Sigmoid colon (tissue), 7 donors: ENCODE measurements around the gene CDHR4. TPM values are rescaled to one million over a fixed set of nuclear protein-coding genes. Genes with fewer than 3 reads are reported as not detected.

Experiments
- DNase-seq: peaks from one replicate; pipeline ENCODE4 v3.0.0-alpha.2; 2019
- H3K27ac ChIP-seq, 4 donors: fragments of 200-600 bp; sonication (generic); one replicate each; pipeline ENCODE4 v1.5.1; 2016 to 2019; ENCODE audit warnings: mild to moderate bottlenecking in 1 of 4
- H3K27me3 ChIP-seq, 3 donors: fragments of 200-600 bp; sonication (generic); one replicate each; pipeline ENCODE4 v1.5.1; 2019; ENCODE audit warnings: mild to moderate bottlenecking in 1 of 3
- H3K36me3 ChIP-seq, 4 donors: fragments of 200-600 bp; sonication (generic); one replicate each; pipeline ENCODE4 v1.5.1; 2016 to 2019
- H3K4me1 ChIP-seq, 4 donors: fragments of 200-600 bp; sonication (generic); one replicate each; pipeline ENCODE4 v1.5.1; 2017 to 2019
- H3K4me3 ChIP-seq, 4 donors: fragments of 200-600 bp; sonication (generic); one replicate each; pipeline ENCODE4 v1.5.1; 2017 to 2019; ENCODE audit warnings: mild to moderate bottlenecking in 2 of 4, moderate library complexity in 1 of 4
- H3K9me3 ChIP-seq, 4 donors: fragments of 200-600 bp in 3 of 4; sonication (generic) in 3 of 4; one replicate each; pipeline versions ENCODE4 v1.5.1 to v1.6.1; 2013 to 2019
- EP300 ChIP-seq, 4 donors: sonication (generic); formaldehyde crosslinking; IDR thresholded peaks; one replicate each; pipeline ENCODE4 v1.6.1; 2017; ENCODE audit warnings: antibody characterized with exemption in 4 of 4
- POLR2A ChIP-seq, 2 donors: fragments of 450-650 bp; IDR thresholded peaks; one replicate each; pipeline ENCODE4 v1.6.1; 2016; ENCODE audit warnings: antibody characterized with exemption in 2 of 2, mild to moderate bottlenecking in 2 of 2, moderate library complexity in 2 of 2
- POLR2AphosphoS5 ChIP-seq, 4 donors: sonication (generic); formaldehyde crosslinking; IDR thresholded peaks; one replicate each; pipeline ENCODE4 v1.6.1; 2017; ENCODE audit warnings: antibody characterized with exemption in 4 of 4
- WGBS, 2 donors: extraction: QIAGEN DNeasy Blood & Tissue Kit; methylation state at CpG; one replicate each; pipeline ENCODE4 v1.1.7; 2013; 5-methylcytosine and 5-hydroxymethylcytosine counted together
- intact Hi-C: fragments of 100-400 bp; cut with DNase I; formaldehyde crosslinking; loops from one replicate; pipeline ENCODE4 v1.15.1; 2023
- polyA plus RNA-seq, 3 donors: library from polyadenylated mRNA; stranded (reverse); fragments of 200-250 nt; gene quantifications; one replicate each; pipeline ENCODE4 v1.2.3, GENCODE V29; 2013
- total RNA-seq, 4 donors: library from RNA; depleted of rRNA; stranded (reverse); fragments of >200 nt; gene quantifications; one replicate each; pipeline ENCODE4 v1.1.0, GENCODE V29; 2016
- TF ChIP-seq, protein P1 (sequence below), 4 experiments: fragments of 450-650 bp in 3 of 4; fragments of 200-600 bp in 1 of 4; IDR thresholded peaks; one replicate each; pipeline ENCODE4 v1.5.1; 2016 to 2019; ENCODE audit warnings: antibody characterized with exemption in 4 of 4, mild to moderate bottlenecking in 3 of 4, moderate library complexity in 2 of 4
- donor health status: healthy with polysubstance abuse.
- donor health status: Bipolar disorder and iron deficiency.
- donor health status: healthy.

The CDHR4 gene
- total and polyA plus RNA-seq, 7 donors, result 0.16 to 1.1 (median 0.63) TPM; not detected in 3

DNA sequence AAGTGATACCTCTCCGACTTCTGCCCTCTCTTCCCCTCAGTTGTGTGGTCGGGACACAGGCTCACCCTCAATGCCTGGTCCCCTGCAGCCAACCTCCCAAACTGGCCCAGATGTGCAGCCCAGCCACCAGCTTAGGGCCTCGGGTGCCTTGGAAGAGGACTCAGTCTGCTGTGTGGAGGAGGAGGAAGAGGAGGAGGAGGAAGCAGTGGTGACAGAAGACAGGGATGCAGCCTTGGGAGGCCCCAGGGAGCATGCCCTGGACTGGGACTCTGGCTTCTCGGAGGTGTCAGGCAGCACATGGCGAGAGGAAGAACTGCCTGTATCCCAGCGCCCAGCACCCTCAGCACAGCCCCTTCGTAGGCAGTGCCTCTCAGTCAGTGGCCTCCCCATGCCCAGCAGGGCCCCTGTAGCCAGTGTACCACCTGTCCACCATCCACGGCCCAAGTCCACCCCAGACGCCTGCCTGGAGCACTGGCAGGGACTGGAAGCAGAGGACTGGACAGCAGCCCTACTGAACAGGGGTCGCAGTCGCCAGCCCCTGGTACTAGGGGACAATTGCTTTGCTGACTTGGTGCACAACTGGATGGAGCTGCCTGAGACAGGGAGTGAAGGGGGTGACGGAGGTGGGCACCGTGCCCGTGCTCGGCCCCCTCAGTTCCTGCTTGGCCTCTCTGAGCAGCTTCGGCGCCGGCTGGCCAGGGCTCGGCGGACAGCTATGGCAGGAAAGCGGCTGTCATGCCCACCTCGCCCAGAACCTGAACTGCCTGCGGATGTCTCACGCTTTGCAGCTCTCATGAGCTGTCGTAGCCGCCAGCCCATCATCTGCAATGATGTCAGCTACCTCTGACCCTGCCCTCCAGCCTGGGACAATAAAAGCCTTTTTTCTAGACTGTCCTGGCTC lies 4.7 kb upstream of the CDHR4 start:
- TF ChIP-seq, protein P1, sequence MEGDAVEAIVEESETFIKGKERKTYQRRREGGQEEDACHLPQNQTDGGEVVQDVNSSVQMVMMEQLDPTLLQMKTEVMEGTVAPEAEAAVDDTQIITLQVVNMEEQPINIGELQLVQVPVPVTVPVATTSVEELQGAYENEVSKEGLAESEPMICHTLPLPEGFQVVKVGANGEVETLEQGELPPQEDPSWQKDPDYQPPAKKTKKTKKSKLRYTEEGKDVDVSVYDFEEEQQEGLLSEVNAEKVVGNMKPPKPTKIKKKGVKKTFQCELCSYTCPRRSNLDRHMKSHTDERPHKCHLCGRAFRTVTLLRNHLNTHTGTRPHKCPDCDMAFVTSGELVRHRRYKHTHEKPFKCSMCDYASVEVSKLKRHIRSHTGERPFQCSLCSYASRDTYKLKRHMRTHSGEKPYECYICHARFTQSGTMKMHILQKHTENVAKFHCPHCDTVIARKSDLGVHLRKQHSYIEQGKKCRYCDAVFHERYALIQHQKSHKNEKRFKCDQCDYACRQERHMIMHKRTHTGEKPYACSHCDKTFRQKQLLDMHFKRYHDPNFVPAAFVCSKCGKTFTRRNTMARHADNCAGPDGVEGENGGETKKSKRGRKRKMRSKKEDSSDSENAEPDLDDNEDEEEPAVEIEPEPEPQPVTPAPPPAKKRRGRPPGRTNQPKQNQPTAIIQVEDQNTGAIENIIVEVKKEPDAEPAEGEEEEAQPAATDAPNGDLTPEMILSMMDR (IDR thresholded peaks at IDR 0.05), result no peak
- TF ChIP-seq POLR2A (IDR thresholded peaks at IDR 0.05), result no peak
- no peak for TF ChIP-seq EP300 (IDR thresholded peaks at IDR 0.05)
- no peak for TF ChIP-seq POLR2AphosphoS5 (IDR thresholded peaks at IDR 0.05)
- Histone ChIP-seq H3K27ac (peak overlapping the region; percentile 88 to 95 (median 92)), H3K9me3 (no peaks in the 10 kb centered on the region), H3K4me3 (peak overlapping the region; percentile 57 to 86 (median 70)), H3K27me3 (no peaks in the 10 kb centered on the region), H3K36me3 (peaks cover under 1 to 8% (median 4%) of the 10 kb centered on the region in 4 donors), H3K4me1 (peaks cover 0 to 55% (median 38%) of the 10 kb centered on the region in 4 donors)
- DNase-seq, result no peak
- intact Hi-C loops, result no loop called here
- WGBS, 2 donors, result 55 to 82% methylated on average over 26 of the region's 26 CpGs

DNA sequence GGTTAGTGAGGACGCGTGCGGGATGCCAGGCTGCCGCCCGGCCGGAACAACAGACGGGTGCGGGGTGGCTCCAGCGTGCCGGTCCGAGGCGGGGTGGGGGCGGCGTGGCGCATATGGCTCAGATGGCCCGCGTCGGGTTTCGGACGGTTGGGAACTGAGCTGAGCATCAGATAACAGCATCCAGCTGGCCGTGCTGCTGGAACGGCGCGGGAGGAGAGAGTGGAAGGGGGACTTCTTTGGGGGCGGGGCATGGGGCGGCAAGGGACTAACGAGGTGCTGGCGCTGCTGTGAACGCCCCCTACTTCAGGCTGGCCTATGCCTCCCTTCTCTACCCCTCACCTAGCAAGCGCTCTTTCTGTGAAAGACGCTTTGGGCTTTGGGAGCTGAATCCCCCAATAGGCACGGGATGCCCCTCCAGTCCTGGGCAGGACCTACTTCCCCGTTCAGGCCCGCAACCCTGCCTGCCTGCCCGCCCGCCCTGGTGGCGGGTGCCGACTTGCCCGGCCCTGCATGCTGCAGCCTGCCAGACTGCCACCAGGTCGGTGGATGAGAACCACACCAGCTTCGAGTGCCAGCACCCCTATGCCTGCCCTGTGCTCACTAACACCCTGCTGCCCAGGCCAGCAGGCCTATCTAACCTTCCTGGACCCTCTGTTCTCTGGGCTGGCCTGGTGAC lies 3.9 kb upstream of the CDHR4 start:
- DNase-seq, result peak; percentile 73
- H3K27me3 ChIP-seq, result no peaks in the 10 kb centered on the region
- peaks cover 0 to 55% (median 38%) of the 10 kb centered on the region in 4 donors for H3K4me1 ChIP-seq
- WGBS, 2 donors, result 2% methylated on average over 41 of the region's 41 CpGs
- peak overlapping the region; percentile 57 to 86 (median 70) for H3K4me3 ChIP-seq
- H3K27ac ChIP-seq, result peak overlapping the region; percentile 88 to 95 (median 92)
- intact Hi-C loops, result no loop called here
- H3K36me3 ChIP-seq, result peaks cover 0 to under 1% (median 0%) of the 10 kb centered on the region in 4 donors
- no peak for TF ChIP-seq POLR2AphosphoS5 (IDR thresholded peaks at IDR 0.05)
- TF ChIP-seq POLR2A (IDR thresholded peaks at IDR 0.05), result no peak
- TF ChIP-seq EP300 (IDR thresholded peaks at IDR 0.05), result no peak
- TF ChIP-seq, protein P1 (IDR thresholded peaks at IDR 0.05), result no peak
- no peaks in the 10 kb centered on the region for H3K9me3 ChIP-seq

DNA sequence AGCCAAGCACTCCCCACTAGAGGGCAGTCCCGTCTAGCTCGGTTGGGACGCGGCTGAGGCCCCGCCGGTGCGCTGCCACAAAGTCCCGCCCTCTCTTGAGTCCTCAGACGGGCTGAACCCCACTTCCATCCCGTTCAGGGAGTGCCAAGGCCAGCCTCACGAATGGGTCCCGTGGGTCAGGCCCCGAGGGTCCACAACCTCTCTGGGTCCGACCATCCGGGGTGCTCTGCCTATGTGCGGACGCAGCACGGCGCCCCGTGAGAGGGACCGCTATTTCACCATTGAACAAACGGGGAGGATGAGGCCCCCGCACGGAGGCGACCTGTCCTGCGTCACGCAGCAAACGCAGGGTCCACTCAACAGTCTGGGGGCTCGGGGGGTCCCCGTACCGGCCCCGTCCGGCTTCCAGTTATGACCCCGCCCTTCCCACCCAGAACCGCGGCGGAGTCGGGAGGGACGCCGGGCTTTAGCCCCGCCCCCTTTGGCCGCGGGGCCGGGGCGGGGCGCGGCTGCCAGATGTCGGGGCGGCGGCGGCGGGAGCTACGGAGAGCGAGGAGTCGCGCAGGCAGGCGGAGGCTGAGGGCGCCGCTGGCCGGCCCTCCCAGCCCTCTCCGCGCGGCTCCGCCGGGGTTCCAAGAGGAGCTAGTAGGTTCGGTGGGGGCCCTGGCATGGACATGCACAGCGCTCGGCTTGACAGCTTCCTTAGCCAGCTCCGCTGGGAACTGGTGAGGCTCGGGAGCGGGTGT lies 3.2 kb upstream of the CDHR4 start, which contains the start of gene INKA1:
Gene INKA1 (plus strand): TSS at position 543 of the 746 bp plus-strand sequence. CDS start 132 bp downstream, at position 675.
- H3K4me3 ChIP-seq, result peak within 1 kb of the TSS; percentile 57 to 86 (median 70)
- WGBS, 2 donors, result 0% methylated on average over 71 of the region's 71 CpGs

DNA sequence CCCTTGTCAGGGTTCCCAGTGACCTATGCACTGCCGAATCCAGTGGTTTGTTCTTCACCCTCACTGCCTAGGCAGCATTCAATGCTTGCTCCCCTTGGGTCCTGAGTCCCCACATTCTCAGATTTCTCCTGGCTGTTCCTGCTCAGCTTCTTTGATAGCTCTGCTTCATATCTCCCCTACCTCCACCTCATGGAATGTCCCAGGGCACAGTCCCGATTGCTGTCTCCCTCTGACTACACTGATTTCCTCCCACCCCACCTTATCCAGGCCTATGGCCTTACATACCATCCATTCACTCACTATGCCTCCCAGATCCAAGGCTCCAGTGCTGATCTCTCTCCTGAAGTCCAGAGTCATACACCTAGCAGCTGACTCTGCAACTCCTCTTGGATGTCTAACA lies 1.5 kb upstream of the CDHR4 start:
- Histone ChIP-seq H3K4me1 (peaks cover 0 to 34% (median 30%) of the 10 kb centered on the region in 4 donors), H3K9me3 (no peaks in the 10 kb centered on the region), H3K4me3 (no peak overlapping the region), H3K27ac (no peak overlapping the region), H3K36me3 (no peaks in the 10 kb centered on the region), H3K27me3 (no peaks in the 10 kb centered on the region)
- DNase-seq, result no peak
- TF ChIP-seq POLR2AphosphoS5 (IDR thresholded peaks at IDR 0.05) (no peak), POLR2A (IDR thresholded peaks at IDR 0.05) (no peak), EP300 (IDR thresholded peaks at IDR 0.05) (no peak)
- intact Hi-C loops, result no loop called here
- 91 to 93% methylated on average over 2 of the region's 2 CpGs for WGBS, 2 donors

More for the DNA sequence above, 3.2 kb upstream of the CDHR4 start, which contains the start of gene INKA1:
- intact Hi-C loops, result loop anchor here (1.0 kb wide), 2 partner anchors 36 to 103 kb away; no protein-coding TSS in a partner anchor
- Histone ChIP-seq H3K27me3 (no peaks in the 10 kb centered on the region), H3K9me3 (no peaks in the 10 kb centered on the region), H3K4me1 (peaks cover 0 to 50% (median 38%) of the 10 kb centered on the region in 4 donors), H3K36me3 (no peaks in the 10 kb centered on the region), H3K27ac (peak within 1 kb of the TSS; percentile 88 to 95 (median 92))
- peak; percentile 95 for DNase-seq
- peak; percentile 41 to 79 (median 66) for TF ChIP-seq POLR2AphosphoS5 (IDR thresholded peaks at IDR 0.05)
- TF ChIP-seq POLR2A (IDR thresholded peaks at IDR 0.05), result no peak
- TF ChIP-seq, protein P1 (IDR thresholded peaks at IDR 0.05), result peak in 3 of 4 experiments; percentile 87 to 91 (median 88)
- no peak for TF ChIP-seq EP300 (IDR thresholded peaks at IDR 0.05)
